Stimulated activated CD4-positive, alpha-beta T cell treated with anti-CD3 and anti-CD28 coated beads, Interleukin-15, amount 100 ng/mL, for 1 hour (primary cell): ENCODE measurements around the gene SHC2.
"Not testable (repeated sequence)": the region's sequence is repeated elsewhere in the genome, so short reads cannot be mapped to it uniquely, and the experiment has no call there.

ENCODE experiments used
- DNase-seq, 2 donors: peaks; one replicate each; pipeline ENCODE4 v3.0.0-alpha.2; 2020; ENCODE audit warnings: low read depth in 1 of 2, low spot score in 1 of 2

SHC2 gene

DNA sequence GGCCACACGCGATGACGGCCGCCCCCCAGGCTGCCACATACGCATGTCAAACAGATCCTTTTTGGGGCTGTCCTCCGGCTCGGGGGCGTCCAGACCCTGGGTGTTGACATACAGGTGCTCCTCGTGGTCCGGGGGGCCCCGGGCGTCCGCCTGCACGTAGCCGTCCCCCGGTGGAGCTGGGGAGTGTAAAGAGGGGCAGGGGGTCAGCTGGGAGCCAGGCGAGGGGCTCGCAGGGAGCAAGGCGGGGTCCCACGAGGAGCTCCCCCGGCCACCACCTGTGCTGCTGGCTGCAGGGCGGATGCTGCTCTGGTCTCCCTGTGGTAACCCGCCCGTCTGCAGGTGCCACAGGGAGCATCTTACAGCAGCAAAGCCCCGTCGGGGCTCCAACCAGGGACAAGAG is 35.8 kb downstream of the SHC2 start:
- DNase-seq = no peak

DNA sequence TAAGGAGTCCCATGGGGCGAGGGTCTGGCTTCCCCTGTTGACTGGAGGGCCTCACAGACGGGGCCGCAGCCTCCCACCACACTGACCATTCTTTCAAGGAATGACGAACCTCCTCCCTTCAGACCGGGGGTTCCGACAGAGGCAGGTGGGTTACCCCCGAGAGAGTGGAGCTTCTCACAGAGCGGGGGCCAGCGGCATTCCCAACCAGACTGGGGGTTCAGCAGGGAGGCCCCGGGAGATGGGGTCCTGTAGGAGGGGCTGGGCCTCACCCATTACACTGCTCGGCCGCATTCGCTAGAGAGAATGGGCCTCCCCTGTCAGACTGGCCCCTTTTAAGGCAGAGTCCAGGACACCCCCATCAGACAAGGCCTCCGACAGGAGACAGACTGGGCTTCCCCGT is 36.3 kb downstream of the SHC2 start:
- no peak for DNase-seq

DNA sequence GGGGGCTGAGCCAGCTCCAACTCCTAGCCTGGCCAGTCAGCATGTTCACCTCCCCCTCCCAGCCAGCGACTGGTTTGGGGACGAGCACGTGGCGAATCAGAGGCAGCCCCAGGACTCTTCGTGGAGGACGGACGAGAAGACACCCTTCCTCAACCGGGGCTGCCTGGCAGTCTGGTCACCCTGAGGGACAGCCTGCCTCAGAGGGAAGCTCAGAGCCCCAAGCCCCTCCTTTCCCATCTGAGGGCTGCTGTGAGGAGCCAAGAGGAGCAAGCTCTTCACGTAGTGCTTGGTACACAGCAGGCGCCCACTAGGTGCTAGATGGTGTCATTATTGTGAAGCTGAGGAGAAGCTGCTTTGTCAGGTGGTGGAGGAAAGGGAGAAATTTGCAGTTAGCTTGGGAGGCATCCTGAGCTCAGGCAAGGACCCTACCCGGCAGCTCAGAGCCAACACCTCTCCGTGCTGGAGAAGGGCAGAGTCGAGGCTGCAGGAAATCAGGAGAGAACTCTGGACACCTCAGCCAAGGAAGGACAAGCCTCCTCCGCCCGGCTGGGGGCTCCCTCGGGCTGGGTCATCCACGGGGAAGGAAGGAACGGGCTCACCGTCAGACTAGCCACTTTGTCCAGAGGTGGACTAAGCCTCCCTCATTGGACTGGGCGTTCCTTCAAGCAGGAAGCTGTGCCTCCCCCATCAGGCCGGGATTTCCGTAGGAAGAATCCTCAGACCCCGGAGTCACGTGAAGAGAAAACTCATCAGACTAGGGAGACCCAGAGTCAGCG is 37.0 kb downstream of the SHC2 start:
- no peak for DNase-seq

DNA sequence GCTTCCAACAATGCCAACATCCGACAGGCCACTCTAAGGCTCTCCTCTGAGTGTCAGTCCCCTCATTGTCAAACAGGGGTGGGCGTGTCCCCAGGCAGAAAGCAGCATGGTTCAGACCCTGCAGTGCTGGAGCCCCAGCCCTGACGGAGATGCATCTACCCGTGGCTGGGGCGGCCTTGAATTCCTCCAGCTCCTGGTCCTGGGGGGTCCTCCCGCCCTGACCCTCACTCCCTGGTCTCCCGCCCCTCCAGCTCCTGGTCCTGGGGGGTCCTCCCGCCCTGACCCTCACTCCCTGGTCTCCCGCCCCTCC is 38.0 kb downstream of the SHC2 start:
- DNase-seq = not testable (repeated sequence)

DNA sequence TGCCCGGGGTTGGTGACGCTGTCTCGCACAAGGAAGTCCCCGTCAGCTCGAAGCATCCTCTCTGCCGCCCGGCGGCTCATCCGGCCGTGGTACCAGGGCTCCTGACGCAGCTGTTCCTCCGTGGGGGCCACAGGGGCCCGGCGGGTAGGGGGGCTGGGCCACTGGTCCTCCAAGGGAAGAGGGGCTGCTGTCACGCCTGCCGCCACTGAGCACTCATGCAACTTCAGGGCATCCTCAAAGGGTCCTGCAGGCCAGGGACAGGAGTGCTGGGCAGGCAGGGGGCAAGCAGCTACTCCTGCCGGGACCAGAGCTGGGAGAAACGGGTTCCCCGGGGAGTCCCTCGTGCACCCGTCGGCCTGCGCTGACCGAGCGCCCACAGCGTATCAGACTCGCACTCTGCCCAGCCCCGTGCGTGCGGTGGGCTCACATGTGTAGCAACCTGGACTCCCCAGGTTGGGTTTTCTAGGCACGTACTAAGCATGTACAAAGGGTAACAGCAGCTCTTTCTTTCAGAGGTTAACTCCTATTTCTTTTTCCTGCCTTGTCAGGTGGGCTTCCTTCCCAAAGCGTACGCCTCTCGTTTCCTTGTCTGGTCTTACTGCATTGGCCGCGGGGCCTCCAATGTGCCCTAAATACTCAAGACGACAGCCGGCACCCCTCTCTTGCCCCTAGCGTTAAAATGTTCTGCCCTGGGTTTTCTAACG is 38.5 kb downstream of the SHC2 start:
- DNase-seq = no peak

DNA sequence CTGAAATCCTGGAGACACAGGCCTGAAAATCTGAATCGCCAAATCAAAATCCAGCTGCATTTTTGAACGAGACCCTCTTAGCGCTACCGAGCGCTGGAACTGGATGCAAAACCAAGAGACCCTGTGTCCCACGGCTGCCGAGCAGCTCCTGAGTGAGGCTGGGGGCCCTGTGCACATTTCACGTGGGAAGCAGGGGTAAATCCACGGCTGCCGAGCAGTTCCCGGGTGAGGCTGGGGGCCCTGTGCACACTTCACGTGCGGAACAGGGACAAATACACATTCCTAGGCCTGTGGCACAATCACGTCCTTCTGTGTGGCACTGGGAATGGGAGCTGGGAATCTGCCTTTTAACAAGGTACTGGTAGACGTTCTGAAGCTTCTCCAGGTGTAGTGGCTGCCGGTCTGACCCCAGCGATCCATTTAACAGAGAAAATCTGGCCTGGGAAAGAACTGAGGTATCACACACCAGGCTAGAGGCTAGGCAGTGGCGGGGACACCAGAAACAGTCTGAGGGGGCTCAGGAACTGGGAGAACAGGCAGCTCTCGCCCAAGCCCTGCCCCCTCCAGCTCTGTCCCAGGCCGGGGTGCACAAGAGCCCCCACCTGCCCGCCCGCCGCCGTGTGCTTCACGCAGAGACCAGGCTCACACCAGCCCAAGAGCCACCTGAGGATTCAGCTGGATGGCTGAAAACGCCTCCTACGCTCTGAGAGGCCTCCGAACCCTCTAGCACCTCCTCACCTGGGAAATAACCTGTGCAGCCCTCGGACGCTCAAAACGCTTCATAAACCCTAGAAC is 40.9 kb downstream of the SHC2 start:
- DNase-seq = no peak

DNA sequence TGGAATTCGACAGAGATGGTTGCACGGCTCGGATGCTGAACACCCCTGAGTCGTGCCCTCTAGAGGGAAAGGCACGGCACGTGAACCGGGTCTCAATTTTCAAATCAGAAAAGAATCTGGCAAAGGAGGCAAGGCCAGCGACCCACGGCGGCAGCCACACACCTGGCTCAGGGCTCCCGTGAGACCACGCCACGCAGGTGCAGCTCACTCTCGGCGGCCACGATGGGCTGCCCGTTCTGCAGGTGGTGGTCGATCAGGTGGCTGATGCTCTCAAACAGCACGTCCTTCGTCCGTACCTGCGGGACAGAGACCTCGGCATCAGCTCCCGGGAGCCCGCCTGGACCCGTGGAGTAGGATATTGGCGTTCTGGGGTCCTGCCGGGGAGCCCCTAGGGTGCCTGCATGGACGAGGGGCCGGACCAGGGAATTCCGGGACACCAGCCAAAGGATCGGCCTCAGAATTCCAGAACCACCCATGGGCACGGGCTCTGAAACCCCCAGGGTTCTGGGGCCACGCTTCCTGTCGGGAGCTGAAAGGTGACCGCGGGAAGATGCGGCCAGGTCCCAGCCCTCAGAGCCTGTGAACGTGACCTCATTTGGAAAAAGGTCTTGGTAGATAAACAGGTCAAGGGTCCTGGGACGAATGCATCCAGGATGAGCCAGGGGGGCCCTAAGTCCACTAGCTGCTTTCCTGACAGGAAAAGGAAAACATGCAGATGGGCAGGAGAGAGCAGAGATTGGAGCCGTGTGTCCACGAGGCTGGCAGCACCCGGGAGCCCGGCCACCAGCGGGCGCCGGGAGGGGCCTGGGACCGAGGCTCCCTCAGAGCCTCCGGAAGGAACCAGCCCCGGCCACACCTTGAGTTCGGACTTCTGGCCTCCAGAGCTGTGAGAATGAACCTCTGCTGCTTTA is 41.8 kb downstream of the SHC2 start:
- DNase-seq = no peak

DNA sequence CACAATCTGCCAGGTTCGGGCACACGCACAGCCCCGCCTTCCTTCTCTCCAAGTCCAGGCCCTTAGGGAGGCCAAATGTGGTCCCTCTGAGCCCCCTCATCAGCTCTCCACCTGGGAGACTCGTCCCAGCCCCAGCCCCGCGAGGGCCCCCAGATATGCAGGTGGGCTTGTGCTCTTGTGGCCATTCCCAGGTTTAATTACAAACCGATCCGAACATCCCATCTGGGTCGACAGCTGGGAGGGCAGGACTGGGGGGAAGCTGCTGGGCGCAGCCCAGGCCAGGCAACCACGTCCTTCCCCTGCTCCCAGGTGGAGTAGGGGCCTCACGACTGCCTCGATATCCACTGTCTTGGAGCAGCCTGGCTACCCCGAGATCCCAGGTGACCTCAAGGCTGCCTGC is 44.4 kb downstream of the SHC2 start:
- no peak for DNase-seq

DNA sequence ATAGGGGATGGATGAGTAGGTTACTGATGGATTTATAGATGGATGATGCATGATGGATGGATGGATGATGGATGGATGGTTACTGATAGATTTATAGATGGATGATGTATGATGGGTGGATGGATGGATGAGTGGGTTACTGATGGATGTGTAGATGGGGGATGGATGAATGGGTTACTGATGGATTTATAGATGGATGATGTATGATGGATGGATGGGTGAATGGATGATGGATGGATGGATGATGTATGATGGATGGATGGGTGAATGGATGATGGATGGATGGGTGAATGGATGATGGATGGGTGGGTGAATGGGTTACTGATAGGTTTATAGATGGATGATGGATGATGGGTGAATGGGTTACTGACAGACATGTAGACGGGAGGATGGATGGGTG is 45.5 kb downstream of the SHC2 start:
- DNase-seq = no peak

DNA sequence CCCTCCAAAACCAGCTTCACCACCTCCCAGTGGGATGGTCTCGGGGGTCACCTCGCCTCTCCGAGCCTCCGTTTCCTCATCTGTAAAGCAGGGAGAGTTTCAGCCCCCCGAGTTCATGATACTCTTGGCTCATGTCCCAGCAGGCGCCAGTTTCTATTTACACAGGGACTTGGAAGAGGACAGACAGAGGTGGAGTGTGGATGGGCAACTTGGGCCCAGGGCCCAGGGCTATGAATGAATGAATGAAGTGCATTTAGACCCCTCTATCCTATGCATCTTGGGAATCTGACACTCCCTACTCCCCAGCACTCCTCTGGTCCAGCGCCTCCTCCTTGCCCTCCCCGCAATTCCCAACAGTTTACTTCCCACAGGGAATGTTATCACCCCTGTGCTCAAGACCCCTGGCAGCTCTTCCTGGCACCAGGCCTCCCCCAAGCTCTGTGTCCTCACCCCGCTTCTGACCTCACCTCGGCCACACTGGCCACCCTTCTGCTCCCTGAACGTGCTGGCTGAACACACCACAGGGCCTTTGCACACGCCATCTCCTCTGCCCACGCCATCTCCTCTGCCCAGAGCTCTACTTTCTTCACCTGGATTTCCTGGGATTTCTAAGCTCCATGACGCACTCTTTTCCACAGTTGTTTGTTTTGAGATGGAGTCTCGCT is 46.9 kb downstream of the SHC2 start:
- no peak for DNase-seq

DNA sequence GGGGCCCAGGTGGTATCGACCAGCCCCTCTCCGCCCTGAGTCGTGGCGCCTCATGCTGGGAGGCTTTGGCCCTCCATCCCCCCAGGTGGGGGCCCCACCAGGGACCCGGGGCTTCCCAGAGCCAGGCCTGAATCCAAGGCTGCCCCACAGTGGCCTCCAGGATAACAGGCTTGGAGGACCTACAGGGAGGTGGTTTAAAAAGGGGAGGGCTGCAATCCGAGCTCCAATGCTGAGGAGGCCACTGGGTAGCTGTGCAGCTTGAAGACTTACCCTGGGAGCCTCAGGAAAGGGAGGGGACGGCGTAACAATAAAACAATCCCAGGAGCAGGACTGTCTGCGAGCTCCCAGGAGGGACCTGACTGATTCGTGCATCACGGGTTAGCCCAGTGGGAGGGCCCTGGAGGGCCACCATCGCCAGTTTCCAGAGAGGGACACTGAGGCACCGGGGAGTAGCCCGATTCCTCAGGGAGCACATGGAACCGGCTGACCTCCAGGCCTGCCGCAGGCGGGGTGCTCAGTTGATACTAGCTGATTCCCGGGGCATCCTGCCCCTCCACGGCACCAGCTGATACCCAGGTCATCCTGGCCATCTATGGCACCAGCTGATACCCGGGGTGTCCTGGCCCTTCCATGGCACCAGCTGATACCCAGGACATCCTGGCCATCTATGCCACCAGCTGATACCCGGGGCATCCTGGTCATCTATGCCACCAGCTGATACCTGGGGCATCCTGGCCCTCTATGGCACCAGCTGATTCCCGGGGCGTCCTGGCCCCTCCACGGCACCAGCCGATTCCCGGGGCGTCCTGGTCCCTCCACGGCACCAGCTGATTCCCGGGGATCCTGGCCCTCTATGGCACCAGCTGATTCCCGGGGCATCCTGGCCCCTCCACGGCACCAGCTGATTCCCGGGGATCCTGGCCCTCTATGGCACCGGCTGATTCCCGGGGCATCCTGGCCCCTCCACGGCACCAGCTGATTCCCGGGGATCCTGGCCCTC is 48.2 kb downstream of the SHC2 start:
- DNase-seq = no peak

DNA sequence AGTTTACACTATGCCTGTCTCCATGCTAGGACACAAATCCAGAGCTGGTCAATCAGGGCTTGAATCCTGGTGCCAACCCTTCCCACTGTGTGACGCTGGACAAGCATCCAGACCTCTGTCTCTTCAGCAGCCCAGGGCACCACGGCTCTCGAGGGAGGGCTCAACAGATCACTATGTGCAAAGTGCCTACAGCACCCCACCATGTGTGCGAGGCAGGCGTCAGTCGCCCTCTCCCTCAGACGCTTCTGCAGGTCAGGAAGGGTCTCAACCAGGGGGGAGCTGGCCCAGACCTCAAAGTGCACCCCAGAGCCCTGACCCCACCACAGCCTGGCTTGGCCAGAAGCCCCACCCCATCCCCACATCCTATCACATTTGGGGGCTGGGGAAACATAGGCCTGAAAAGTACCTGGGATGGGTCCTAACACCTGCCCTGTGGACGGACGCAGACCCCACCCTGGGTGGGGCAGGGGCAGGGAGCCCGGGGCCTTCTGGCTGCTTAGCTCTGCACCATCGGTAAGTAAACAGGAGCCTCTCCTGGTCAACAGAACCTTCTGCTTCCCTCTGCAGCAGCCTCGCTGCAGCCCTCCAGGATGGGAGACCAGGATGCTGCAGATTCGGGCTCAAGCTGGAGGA is 49.0 kb downstream of the SHC2 start:
- no peak for DNase-seq

DNA sequence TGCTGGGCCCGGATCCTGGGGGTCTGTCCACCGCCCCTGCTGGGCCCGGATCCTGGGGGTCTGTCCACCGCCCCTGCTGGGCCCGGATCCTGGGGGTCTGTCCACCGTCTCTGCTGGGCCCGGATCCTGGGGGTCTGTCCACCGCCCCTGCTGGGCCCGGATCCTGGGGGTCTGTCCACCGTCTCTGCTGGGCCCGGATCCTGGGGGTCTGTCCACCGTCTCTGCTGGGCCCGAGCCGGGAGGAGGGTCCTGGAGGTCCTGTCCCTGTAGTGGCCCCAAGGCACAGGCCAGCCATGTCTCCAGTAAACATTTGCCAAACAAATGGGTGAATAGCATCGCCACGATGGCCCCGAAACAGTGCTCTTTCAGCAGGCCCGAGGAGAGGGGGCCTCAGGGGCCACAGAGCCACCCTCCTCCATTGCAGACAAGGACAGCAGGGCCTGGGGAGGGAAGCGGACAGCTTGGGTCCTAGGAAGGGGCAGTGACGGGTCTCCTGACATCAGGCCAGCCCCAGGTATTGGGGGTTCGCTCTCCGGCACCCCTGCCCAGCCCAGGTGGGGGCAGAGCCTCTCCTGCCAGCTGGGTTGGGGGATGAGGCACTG is 49.6 kb downstream of the SHC2 start:
- DNase-seq = not testable (repeated sequence)

DNA sequence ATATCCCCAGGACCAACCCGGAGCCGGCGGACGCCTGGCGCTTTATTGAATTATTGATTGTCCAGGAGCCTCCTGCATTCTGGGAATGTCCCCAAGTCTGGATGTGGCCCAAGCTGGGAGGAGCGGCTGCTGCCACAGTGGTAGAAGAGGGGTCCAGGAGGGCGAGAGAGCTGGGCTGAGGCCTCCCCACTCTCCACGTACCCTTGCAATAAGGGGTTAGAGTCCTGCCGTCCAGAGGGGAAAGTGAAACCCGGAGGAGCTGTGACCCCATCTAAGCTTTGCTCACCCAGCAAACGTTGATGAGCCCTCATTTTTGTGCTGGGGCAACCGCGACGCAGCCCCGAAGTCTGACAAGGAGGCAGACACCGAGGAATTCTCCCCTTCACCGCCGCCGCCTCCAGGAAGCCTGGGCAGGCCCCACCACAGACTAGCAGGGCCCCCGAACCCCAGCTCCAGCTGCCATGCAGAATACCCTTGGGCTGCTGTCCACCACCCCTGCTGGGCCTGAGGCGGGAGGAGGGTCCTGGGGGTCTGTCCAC is 50.5 kb downstream of the SHC2 start:
- DNase-seq = no peak

DNA sequence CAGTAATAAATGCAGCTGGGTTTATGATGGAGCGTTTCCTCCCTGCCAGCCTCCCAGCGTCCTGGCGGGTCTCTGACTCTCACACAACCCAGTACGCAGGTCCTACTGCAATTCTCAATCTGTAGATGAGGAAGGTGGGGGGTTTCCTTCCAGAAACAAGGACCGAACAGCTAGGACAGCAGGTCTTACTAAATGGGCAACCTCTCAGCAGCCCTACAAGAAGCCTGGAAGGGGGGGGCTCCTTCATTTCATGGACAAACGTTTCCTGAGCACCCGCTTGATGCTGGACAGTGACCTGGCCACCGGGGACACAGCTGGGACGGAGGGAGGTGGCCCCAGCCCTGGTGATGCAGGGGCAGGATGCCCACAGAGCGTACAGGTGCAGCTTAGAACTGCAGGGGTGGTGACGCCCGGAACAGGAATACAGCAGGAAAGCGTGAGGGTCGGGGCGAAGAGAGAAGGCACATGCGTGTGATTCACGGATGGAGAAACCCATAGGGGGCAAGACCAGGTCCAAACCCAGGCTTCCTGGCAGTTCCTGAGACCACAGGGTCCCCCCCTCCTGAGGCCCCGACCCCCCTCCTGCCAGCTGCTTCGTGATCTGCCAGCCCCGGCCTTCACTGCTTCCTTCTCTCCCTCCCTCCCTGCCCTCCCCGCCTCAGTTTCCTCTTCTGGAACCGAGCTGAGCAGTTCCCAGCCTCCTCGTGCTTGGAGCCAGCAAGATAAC is 51.2 kb downstream of the SHC2 start:
- no peak for DNase-seq

DNA sequence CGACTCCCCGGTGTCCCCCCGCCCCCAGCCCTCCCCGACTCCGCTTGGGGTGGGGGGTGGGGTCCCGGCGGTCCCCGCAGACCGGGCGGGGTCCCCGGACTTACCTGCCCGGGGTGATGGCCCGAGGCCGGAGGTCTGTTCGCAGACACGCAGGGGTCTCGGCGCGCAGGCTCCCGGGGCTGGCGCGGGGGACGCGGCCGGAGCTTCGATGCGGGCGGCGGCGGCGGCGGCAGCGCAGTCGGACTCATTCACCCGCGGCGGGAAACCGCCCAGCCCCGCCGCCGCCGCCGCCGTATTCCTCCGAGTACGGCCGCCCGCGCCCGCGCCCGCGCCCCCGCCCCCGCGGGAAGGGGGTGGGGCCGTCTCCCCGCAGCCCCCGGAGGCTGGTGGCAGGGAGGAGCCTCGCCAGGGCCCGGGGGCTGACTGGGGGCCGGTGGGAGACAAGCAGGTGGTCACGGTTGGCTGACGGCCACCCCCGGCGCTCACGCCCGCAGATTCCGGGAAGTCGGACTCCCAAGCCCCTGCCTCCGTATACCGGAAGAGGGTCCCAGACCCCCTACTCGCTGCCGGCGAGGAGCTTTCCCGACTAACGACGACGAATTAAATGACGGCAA is 51.8 kb downstream of the SHC2 start, which contains the start of gene C2CD4C:
C2CD4C (minus strand) TSS at position 246 of the 614 bp plus-strand sequence. CDS start 786 bp downstream, outside the sequence.
- no peak for DNase-seq

DNA sequence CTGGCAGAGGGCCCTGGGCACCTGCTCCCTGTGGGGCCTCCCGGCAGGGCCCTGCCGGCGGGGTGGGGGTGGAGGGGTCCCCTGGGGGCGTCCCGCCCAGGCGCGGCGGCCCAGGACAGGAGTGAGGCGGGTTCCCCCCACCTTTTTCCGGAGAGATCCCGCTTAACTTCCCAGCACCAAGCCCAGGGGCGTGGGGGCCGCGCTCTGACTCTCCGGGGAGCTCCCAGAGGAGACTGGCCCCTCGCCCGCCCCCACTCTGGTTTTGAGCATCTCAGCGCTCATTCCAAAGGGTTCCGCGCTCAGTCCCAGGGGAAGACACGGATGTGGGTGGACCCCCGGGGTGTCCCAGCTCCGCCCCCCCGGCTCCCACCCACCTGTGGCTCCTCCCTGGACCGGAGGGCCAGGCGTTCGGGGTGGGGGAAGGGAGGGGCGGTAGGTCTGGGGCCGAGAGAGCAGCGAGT is 52.4 kb downstream of the SHC2 start:
- DNase-seq = no peak
